Measurements from ENCODE around the gene TRAF2. TPM values are rescaled to one million over a fixed set of nuclear protein-coding genes. Genes with fewer than 3 reads are reported as not detected.

The TRAF2 gene
- total and polyA plus RNA-seq, 10 donors = 13.6 to 49.7 (median 24.3) TPM

GRCh38 chr9:136970361-136970760 is 84.0 kb downstream of the TRAF2 start:
- Histone ChIP-seq H3K27me3 (replicated peaks in 1 of 7) (peaks cover 0 to 5% (median 0%) of the 10 kb centered on the region in 7 donors), H3K4me3 (no peak overlapping the region), H3K27ac (no peak overlapping the region), H3K4me1 (peaks cover 16 to 60% (median 40%) of the 10 kb centered on the region in 6 donors), H3K9me3 (no peaks in the 10 kb centered on the region), H3K36me3 (no peaks in the 10 kb centered on the region)
- WGBS, 5 donors = 71 to 81% (median 77%) methylated on average over 5 to 11 of the region's 11 CpGs
- TF ChIP-seq CTCF (IDR thresholded peaks at IDR 0.05 in 8 of 11, conservative IDR thresholded peaks at IDR 0.05 in 3 of 11) (no peak), POLR2AphosphoS5 (IDR thresholded peaks at IDR 0.05) (no peak), POLR2A (IDR thresholded peaks at IDR 0.05) (no peak)
- intact Hi-C loops (cut with DNase I; ENCODE audit: low total_unique reads) = no loop called here
- no peak for DNase-seq

DNA sequence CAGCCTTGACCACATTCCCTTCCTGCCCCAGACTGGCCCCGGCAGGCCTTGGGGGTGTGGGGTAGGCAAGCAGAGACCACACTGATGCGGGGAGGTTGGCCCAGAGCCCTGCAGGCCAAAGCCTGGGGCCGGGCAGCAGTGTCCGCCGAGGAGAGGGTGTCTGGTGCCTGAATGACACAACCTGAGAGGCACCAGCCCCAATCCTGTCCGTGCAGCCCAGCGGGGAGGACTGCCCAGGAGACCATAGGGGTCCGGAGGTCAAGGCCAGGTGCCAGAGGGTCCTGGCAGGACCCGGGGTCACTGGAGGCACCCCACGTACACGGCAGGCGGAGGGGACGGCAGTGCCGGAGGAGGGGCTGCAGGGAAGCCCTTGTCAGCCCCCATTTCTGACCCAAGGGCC is 85.4 kb downstream of the TRAF2 start:
- Histone ChIP-seq H3K4me1 (peaks cover 19 to 63% (median 42%) of the 10 kb centered on the region in 6 donors), H3K4me3 (no peak overlapping the region), H3K27me3 (replicated peaks in 1 of 7) (peaks cover 0 to 15% (median 0%) of the 10 kb centered on the region in 7 donors), H3K27ac (peak overlapping the region in 1 of 8 donors; percentile 3), H3K9me3 (no peaks in the 10 kb centered on the region), H3K36me3 (no peaks in the 10 kb centered on the region)
- intact Hi-C loops (cut with DNase I; ENCODE audit: low total_unique reads) = no loop called here
- WGBS, 5 donors = 68 to 84% (median 76%) methylated on average over 6 to 14 of the region's 14 CpGs
- TF ChIP-seq POLR2AphosphoS5 (IDR thresholded peaks at IDR 0.05) (peak in 1 of 3 donors; percentile 23), CTCF (IDR thresholded peaks at IDR 0.05 in 8 of 11, conservative IDR thresholded peaks at IDR 0.05 in 3 of 11) (no peak), POLR2A (IDR thresholded peaks at IDR 0.05) (no peak)
- no peak for DNase-seq

DNA sequence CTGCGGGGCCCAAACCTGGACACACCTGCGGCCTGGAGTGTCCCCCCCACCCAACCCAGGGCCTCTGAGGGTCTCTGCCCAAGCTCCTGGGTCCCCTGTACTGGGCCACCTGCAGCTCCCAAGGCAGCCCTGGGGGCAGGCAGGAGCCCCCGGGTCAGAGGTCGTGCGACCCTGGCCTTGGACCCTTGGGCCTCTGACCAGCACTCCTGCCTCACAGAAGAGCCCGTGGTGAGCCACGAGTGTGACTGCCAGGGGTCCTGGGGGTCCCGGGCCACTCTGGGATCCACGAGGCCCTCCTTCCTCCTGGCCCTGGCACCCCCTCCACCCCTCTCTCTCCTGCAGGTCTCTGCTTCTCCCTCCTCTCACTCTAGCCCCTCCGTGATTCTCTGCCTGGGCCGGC is 86.0 kb downstream of the TRAF2 start:
- peaks cover 0 to 20% (median under 1%) of the 10 kb centered on the region in 7 donors for H3K27me3 ChIP-seq (replicated peaks in 1 of 7)
- H3K4me3 ChIP-seq = no peak overlapping the region
- WGBS, 5 donors = 70 to 83% (median 78%) methylated on average over 4 to 11 of the region's 11 CpGs
- TF ChIP-seq POLR2AphosphoS5 (IDR thresholded peaks at IDR 0.05) (no peak), CTCF (IDR thresholded peaks at IDR 0.05 in 8 of 11, conservative IDR thresholded peaks at IDR 0.05 in 3 of 11) (no peak), POLR2A (IDR thresholded peaks at IDR 0.05) (no peak)
- peak overlapping the region in 1 of 8 donors; percentile 84 for H3K27ac ChIP-seq
- H3K4me1 ChIP-seq = peaks cover 19 to 69% (median 48%) of the 10 kb centered on the region in 6 donors
- H3K9me3 ChIP-seq = no peaks in the 10 kb centered on the region
- no peaks in the 10 kb centered on the region for H3K36me3 ChIP-seq
- DNase-seq = no peak
- intact Hi-C loops (cut with DNase I; ENCODE audit: low total_unique reads) = no loop called here

GRCh38 chr9:136972743-136973142 is 86.4 kb downstream of the TRAF2 start:
- Histone ChIP-seq H3K4me3 (no peak overlapping the region), H3K27me3 (replicated peaks in 1 of 7) (peaks cover 0 to 25% (median 5%) of the 10 kb centered on the region in 7 donors), H3K9me3 (no peaks in the 10 kb centered on the region), H3K27ac (peak overlapping the region in 5 of 8 donors; percentile 74 to 84 (median 79)), H3K36me3 (no peaks in the 10 kb centered on the region), H3K4me1 (peaks cover 19 to 73% (median 51%) of the 10 kb centered on the region in 6 donors)
- TF ChIP-seq CTCF (IDR thresholded peaks at IDR 0.05 in 8 of 11, conservative IDR thresholded peaks at IDR 0.05 in 3 of 11) (no peak), POLR2AphosphoS5 (IDR thresholded peaks at IDR 0.05) (peak in 1 of 3 donors; percentile 20)
- no peak for DNase-seq
- intact Hi-C loops (cut with DNase I; ENCODE audit: low total_unique reads) = no loop called here
- WGBS, 5 donors = 58 to 68% (median 68%) methylated on average over 12 to 13 of the region's 13 CpGs

All from spleen (tissue), 11 donors.